VCaP (cell line): Measurements from ENCODE around the gene MEIS2.

Experiments
- H3K27ac ChIP-seq: fragments of 450-650 bp; 2 replicates; pipeline ENCODE4 v1.5.1; 2017
- TF ChIP-seq, protein P1 (sequence below): fragments of 450-650 bp; conservative IDR thresholded peaks from 2 replicates; pipeline ENCODE4 v1.5.1; 2017; ENCODE audit warnings: mild to moderate bottlenecking, moderate library complexity

Gene MEIS2

DNA sequence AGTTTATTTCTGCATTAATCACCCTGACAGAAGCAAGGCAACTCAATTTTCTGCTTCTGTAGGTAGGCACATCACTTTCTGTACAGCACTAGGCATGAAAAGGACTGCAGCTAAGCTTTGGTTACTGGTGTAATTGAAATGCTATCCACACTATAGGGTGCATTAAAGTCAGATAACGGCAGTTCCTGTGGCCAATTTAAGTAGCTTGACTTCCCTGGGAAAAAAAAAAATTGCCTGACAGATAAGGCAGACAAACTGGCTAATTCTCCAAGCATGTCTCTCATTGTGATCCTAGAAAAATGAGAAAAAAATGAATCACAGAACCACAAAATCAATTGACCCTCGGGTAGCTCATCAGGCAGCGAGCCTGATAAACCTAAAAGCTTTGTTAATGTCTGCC, 151.4 kb downstream of the MEIS2 start:
- H3K27ac ChIP-seq: no peak overlapping the region
- TF ChIP-seq, protein P1, sequence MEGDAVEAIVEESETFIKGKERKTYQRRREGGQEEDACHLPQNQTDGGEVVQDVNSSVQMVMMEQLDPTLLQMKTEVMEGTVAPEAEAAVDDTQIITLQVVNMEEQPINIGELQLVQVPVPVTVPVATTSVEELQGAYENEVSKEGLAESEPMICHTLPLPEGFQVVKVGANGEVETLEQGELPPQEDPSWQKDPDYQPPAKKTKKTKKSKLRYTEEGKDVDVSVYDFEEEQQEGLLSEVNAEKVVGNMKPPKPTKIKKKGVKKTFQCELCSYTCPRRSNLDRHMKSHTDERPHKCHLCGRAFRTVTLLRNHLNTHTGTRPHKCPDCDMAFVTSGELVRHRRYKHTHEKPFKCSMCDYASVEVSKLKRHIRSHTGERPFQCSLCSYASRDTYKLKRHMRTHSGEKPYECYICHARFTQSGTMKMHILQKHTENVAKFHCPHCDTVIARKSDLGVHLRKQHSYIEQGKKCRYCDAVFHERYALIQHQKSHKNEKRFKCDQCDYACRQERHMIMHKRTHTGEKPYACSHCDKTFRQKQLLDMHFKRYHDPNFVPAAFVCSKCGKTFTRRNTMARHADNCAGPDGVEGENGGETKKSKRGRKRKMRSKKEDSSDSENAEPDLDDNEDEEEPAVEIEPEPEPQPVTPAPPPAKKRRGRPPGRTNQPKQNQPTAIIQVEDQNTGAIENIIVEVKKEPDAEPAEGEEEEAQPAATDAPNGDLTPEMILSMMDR: no peak

DNA sequence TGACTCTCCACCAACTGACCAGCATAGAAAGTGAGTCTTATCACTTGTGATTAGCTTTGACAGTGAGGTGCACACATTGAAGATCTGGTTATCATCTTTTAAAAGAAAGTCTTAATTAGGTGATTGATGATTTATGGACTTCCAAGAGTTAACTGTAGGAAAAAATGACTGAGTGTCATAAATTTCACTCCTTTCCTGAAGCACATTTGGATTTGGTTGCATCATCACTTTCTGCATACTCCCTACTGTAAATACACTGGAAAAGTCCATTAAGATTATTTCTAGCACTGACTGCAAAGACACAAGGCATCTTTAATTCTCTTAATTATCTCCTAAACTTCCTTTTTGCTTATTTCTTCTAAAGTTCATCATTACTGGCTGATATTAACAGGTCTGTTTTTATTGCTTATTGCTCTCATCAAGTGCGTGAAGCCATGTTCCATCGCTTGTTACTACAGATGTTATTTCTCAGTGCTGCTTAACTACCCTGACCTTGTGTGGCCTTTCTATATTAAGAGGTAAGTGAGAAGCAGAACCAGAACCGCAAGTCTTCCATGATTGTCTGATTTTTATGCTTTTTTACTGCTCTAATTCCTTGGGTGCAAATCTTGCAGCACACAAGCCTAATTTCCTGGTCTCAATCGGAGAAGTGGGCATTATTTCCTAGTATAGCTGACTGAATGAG, 153.2 kb downstream of the MEIS2 start:
- TF ChIP-seq, protein P1: no peak

DNA sequence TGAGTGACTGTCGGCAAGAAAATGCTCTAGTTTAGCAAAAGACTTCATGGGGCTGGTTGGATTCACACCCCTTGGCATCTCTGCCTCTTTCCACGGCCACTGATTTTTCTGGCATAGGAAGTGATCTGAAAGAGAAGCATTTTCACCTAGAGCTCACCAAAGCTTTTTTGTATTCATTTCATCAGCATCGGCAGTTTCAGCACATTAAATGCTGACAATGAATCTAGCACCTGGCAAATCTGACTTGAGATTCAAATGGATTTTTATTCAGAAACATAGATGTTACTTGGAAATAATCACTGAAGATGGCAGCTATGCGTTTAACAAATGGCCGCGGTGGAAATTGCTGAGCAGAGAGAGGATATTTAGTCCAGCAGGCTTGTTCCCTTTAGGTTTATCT, 155.9 kb downstream of the MEIS2 start:
- TF ChIP-seq, protein P1: no peak
- H3K27ac ChIP-seq: no peak overlapping the region

More for the DNA sequence above, 153.2 kb downstream of the MEIS2 start:
- no peak overlapping the region for H3K27ac ChIP-seq

DNA sequence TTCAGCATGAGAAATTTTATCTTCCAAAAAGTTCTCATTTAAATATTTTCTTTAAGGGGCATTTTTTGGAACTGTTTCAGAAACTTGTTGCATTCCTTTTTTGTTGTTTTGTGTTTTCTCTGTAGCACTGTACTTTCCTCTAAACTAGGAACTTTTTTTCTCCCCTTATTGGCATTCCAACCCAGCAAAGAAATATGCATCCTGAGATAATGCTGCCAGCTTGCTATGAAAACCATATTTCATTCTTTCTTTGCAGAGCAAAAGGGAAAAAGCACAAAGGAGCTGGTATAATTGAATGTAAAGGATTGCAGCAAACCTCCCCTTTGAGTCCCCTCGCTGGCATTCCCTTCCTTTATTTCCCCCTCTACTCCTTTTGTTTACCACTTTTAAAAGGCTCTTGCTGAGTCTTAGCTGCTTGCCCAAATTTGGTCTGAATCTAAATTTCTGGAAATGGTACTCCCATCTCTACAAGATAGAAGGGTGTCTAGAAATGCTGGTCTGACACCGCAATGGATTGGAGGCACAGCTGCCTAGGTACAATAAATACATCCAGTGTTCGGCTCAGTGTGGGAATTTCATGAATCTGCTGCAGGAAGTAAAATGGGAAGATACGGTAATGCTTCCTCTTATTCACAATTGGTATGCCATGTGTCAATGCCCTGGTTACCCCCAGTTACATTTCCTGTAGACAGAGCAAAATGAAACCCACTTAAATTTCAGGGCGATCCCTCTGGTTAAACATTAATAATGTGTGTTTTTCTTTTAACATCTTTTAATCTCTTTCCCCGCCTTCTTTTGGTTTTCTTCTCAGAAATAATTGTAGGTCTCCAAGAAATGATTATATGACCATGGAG, 156.6 kb downstream of the MEIS2 start:
- H3K27ac ChIP-seq: no peak overlapping the region
- TF ChIP-seq, protein P1: no peak

DNA sequence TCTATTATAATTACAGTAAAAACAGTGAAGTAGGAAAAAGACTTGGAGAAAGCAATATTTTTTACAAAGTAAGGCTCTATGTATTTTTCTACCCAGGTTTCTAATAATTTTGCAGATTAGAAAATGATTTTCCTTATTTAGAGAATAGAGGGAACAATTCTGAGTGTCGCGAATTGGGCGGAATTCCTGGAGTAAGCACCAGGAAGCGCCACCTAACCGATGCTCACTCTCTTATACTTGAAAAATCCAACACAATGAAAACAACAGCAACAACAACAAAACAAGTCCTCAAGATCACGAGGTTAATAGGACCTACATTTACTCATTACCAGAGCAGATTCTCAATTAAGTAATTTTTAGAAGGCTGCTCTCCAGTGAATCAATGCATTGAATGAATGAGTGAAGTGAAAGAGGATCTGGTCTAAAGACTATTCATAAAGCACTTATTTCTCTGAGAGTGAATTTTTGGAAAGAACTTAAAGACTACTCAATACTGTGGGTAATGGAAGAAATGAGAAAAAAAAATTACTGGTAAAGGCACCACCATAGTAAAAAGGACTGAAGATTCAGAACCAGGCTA, 158.0 kb downstream of the MEIS2 start:
- no peak overlapping the region for H3K27ac ChIP-seq
- TF ChIP-seq, protein P1: no peak

DNA sequence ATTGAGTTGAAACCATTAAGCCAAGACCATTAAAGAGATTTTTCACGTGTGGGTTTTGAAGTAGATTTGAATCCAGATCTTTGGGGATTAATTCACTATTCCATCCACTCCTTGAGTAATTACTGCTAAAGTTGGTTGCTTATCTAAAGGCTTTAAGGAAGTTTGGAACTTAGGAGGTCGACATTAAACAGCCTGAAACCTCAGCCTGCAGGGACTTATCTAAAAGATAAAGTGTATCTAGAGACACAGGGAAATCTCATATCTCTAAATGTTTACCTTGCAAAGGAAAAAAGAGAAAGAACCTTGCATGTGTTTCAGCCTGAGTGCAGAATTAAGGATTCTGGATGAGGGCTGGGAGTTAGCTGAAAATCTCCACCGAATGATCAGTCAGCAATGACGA, 158.6 kb downstream of the MEIS2 start:
- TF ChIP-seq, protein P1: no peak
- no peak overlapping the region for H3K27ac ChIP-seq

DNA sequence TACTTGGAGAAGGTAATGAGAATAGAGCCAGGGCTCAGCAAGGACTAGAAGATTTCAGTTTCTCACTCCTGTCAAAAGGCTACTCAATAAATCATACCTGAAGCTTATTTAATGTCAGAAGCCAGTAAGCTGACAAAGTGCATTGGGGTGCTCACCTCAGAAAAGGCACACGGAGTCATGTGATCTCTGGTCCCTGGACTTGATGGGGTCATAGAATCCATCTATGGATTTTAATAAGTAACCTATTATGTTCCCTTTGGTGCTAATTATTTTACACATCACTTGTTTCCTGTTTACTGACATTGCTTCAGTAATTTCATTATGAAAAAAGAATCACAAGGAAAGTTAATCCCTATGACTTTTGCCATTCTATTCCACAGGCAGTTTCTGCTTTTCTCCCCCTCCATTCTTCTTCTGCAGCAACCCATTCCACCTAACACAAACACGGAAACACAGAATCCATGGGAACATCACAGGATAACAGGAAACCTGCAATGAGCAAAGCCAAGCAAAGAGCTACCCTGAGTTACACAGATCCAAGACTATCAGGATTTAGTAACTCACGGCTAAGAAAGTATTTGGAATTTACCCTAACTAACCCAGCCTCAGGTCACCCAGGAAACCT, 159.6 kb downstream of the MEIS2 start:
- H3K27ac ChIP-seq: no peak overlapping the region
- TF ChIP-seq, protein P1: no peak
